ENCODE data around the gene CALHM4.

GRCh38 chr6:116595247-116595646, 41.7 kb downstream of the CALHM4 start:
- TF ChIP-seq TAF1 (IDR thresholded peaks at IDR 0.05; ENCODE audit: low read depth, low read length) (no peak), POLR2A (IDR thresholded peaks at IDR 0.05; ENCODE audit: low read depth, low read length) (no peak), POLR2AphosphoS5 (IDR thresholded peaks at IDR 0.05; ENCODE audit: low read depth, low read length) (no peak), SPI1 (IDR thresholded peaks at IDR 0.05; ENCODE audit: low read depth, low read length) (no peak), POU2F2 (IDR thresholded peaks at IDR 0.05; ENCODE audit: low read depth, low read length) (no peak)
